Mesothelial cell of epicardium (in vitro differentiated cells): Measurements from ENCODE around the gene IRGQ. TPM values are rescaled to one million over a fixed set of nuclear protein-coding genes. Genes with fewer than 3 reads are reported as not detected.

Experiments used
- DNase-seq, 2 experiments: peaks; one replicate each; pipeline ENCODE4 v3.0.0; 2021; ENCODE audit warnings: low spot score in 2 of 2; ENCODE audit not compliant: unreplicated experiment in 2 of 2
- H3K27ac Mint-ChIP-seq: 2 replicates; pipeline ENCODE4 v1.8.0; 2021; ENCODE audit warnings: mixed read lengths
- H3K27me3 Mint-ChIP-seq: 2 replicates; pipeline ENCODE4 v1.8.0; 2021; ENCODE audit warnings: low read depth, mixed read lengths
- H3K36me3 Mint-ChIP-seq: 2 replicates; pipeline ENCODE4 v1.8.0; 2021; ENCODE audit warnings: mixed read lengths
- H3K4me1 Mint-ChIP-seq: 2 replicates; pipeline ENCODE4 v1.8.0; 2021; ENCODE audit warnings: mixed read lengths
- H3K4me3 Mint-ChIP-seq: 2 replicates; pipeline ENCODE4 v1.8.0; 2021; ENCODE audit warnings: mild to moderate bottlenecking, moderate library complexity, mixed read lengths
- H3K9me3 Mint-ChIP-seq: 2 replicates; pipeline ENCODE4 v1.8.0; 2021; ENCODE audit warnings: mixed read lengths
- total RNA-seq: library from RNA; stranded (reverse); gene quantifications from 3 replicates; pipeline ENCODE4 v1.2.1, GENCODE V29; 2021
- TF ChIP-seq, protein P1 (sequence below): fragments of 200-600 bp; sonication (generic); IDR thresholded peaks from one replicate; pipeline ENCODE4 v1.5.0; 2021; ENCODE audit warnings: antibody characterized with exemption; ENCODE audit not compliant: unreplicated experiment

Gene IRGQ
- total RNA-seq, 1 donor from 2014 or later, result 42.2 TPM

- no peak overlapping the region for H3K4me3 Mint-ChIP-seq
- no peaks in the 10 kb centered on the region for H3K27me3 Mint-ChIP-seq
- peaks cover 26% of the 10 kb centered on the region for H3K36me3 Mint-ChIP-seq
- H3K9me3 Mint-ChIP-seq, result no peaks in the 10 kb centered on the region
- H3K4me1 Mint-ChIP-seq, result peaks cover 21% of the 10 kb centered on the region
- TF ChIP-seq, protein P1, sequence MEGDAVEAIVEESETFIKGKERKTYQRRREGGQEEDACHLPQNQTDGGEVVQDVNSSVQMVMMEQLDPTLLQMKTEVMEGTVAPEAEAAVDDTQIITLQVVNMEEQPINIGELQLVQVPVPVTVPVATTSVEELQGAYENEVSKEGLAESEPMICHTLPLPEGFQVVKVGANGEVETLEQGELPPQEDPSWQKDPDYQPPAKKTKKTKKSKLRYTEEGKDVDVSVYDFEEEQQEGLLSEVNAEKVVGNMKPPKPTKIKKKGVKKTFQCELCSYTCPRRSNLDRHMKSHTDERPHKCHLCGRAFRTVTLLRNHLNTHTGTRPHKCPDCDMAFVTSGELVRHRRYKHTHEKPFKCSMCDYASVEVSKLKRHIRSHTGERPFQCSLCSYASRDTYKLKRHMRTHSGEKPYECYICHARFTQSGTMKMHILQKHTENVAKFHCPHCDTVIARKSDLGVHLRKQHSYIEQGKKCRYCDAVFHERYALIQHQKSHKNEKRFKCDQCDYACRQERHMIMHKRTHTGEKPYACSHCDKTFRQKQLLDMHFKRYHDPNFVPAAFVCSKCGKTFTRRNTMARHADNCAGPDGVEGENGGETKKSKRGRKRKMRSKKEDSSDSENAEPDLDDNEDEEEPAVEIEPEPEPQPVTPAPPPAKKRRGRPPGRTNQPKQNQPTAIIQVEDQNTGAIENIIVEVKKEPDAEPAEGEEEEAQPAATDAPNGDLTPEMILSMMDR, result no peak
- no peak for DNase-seq
- no peak overlapping the region for H3K27ac Mint-ChIP-seq
These were observed 27.0 kb upstream of the IRGQ start for GRCh38 chr19:43622956-43623355.

DNA sequence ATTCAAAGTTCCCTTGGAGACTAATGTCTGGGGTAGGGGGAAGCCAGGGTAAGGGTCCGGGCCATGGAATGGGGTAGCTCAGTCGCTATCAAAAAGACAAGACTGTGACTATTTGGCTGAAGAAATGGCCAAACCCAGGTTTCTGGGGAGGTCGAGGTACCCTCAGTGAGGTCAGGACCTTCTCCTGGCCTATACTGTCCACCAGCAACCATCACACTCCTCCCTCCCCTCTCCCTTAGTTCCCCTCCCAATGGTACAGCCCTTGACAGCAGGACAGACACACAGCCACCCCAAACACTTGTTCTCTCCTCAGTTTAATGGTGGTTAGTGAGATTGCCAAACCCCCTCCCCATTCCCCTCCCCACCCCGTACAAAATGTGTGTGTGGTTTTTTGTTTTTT lies 26.1 kb upstream of the IRGQ start:
- no peaks in the 10 kb centered on the region for H3K9me3 Mint-ChIP-seq
- TF ChIP-seq, protein P1, result no peak
- peaks cover 23% of the 10 kb centered on the region for H3K36me3 Mint-ChIP-seq
- peaks cover 21% of the 10 kb centered on the region for H3K4me1 Mint-ChIP-seq
- no peak overlapping the region for H3K27ac Mint-ChIP-seq
- DNase-seq, result no peak
- no peak overlapping the region for H3K4me3 Mint-ChIP-seq
- H3K27me3 Mint-ChIP-seq, result no peaks in the 10 kb centered on the region

- no peak for DNase-seq
- peaks cover 17% of the 10 kb centered on the region for H3K36me3 Mint-ChIP-seq
- H3K4me1 Mint-ChIP-seq, result peaks cover 25% of the 10 kb centered on the region
- TF ChIP-seq, protein P1, result no peak
- no peaks in the 10 kb centered on the region for H3K9me3 Mint-ChIP-seq
- H3K27ac Mint-ChIP-seq, result peak overlapping the region; percentile 99
- H3K27me3 Mint-ChIP-seq, result no peaks in the 10 kb centered on the region
- H3K4me3 Mint-ChIP-seq, result peak overlapping the region; percentile 92
These were observed 24.4 kb upstream of the IRGQ start for GRCh38 chr19:43620061-43621001.

GRCh38 chr19:43619262-43620060 lies 23.5 kb upstream of the IRGQ start, which contains the start of gene ZNF428:
Gene ZNF428, minus strand, starts transcription at chr19:43619629. Its CDS starts 5,325 bp downstream, at chr19:43614304.
- no peaks in the 10 kb centered on the region for H3K27me3 Mint-ChIP-seq
- peak; percentile 85 to 89 for DNase-seq
- H3K4me1 Mint-ChIP-seq, result peaks cover 25% of the 10 kb centered on the region
- H3K27ac Mint-ChIP-seq, result peak within 1 kb of the TSS; percentile 99
- H3K4me3 Mint-ChIP-seq, result peak within 1 kb of the TSS; percentile 92
- H3K36me3 Mint-ChIP-seq, result peaks cover 15% of the 10 kb centered on the region
- no peaks in the 10 kb centered on the region for H3K9me3 Mint-ChIP-seq
- TF ChIP-seq, protein P1, result no peak

- no peak for DNase-seq
- Mint-ChIP-seq H3K27ac (peak overlapping the region; percentile 96), H3K36me3 (peaks cover 15% of the 10 kb centered on the region), H3K4me3 (peak overlapping the region; percentile 92), H3K27me3 (no peaks in the 10 kb centered on the region), H3K9me3 (no peaks in the 10 kb centered on the region), H3K4me1 (peaks cover 25% of the 10 kb centered on the region)
- TF ChIP-seq, protein P1, result no peak
These were observed 23.0 kb upstream of the IRGQ start for GRCh38 chr19:43618921-43619261.
